ENCODE results near the gene SPCS2.
"Not testable (repeated sequence)": the region's sequence is repeated elsewhere in the genome, so short reads cannot be mapped to it uniquely, and the experiment has no call there.

The SPCS2 gene

DNA sequence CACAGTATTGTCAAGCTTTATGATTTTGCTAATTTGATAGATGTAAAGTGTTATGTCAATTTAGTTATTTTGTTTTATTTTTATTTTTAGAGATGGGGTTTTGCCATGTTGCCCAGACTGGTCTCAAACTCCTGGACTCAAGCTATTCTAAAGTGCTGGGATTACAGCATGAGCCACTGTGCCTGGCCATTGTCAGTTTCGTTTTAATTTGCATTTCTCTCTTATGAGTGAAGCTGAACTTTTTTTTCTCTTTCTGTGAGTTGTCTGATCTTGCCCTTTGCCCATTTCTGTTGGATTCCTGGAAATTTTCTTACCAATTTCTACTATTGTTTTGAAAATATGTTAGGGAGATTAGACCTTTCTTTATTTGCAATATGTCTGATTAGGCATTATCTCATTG lies 55.1 kb downstream of the SPCS2 start:
- DNase-seq, result no peak

DNA sequence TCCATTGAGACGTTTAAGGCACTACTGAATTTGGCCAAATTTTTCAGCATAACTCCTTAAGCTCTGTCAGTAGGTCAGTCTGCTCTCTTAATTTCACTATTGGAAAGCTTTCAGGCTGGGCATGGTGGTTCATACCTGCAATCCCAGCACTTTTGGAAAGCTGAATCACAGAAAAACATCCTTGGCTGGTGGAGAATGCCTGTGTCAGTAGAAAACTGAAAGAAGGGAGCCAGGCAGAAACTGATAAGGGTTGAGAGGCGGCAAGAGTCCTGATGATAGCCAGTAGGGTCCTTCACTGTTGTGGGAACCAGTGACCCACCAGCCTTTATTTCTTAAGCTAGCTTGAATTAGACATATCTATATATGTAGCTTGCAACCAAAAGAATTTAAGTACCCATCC lies 62.3 kb downstream of the SPCS2 start:
- no peak for DNase-seq

DNA sequence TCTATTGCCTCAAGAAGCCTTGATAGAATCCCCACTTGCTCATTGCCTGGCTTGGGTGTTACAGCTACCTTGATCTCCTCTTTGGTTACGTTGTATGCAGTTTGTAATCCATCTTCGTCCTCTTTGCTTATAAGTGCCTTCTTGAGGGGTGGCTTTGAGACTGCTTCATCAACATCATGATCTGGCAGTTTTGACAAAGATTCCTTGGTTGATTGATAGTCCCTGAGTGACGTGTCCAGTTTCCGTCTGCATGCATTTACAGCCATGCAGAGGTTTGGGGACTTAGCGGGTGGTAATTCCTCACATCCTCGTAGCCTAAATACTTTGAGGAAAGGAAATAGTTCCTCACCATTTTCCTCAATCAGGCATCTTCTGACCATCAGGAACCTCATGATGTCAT lies 62.8 kb downstream of the SPCS2 start:
- DNase-seq, result no peak

DNA sequence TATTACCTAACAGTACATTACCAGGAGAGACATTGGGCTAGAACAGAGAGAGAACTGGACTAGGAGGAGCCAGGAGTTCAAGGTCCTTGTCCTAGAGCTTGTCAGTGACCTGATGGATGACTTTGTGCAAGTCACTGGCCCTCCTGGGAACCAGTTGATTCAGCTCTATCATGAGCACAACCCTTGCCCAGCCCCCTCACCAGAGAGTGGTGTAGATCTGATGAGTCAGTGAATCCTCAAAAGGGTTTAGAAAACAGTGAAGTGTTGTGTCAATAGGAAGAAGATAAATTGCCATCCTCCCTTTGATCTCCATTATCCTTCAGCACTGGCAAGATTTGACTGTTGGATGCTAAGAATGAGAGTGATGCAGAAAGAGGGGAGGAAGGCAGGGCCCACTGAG lies 64.0 kb downstream of the SPCS2 start:
- no peak for DNase-seq

DNA sequence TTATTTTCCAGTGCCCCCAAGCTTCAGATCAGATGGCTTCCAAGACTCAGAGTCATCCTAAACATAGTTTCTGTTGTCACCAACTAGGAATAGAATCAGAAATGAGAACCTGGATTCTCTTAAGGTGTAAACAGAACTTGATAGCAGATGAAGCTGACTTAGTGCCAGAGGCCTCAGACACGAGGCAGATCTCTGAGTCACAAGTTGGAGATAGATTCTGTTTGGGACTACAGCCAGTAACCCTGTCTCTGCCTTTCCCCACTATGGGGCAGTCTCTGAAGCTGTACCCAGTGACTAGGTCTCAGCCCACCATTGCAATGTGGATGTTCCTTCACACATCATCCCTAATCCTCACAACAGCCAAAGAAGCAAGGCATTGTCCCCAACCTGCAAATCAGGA lies 65.1 kb downstream of the SPCS2 start:
- DNase-seq, result no peak

DNA sequence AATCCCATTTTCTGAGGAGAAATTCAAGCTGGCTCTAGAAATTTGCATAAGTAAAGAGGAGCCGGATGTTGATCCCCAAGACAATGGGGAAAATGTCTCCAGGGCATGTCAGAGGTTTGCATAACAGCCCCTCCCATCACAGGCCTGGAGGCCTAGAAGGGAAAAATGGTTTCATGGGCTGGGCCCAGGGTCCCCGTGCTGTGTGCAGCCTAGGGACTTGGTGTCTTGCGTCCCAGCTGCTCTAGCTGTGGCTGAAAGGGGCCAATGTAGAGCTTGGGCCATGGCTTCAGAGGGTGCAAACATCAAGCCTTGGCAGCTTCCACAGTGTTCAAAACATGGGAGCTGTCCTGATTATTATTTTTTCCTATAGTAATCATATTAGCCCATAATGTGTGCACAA lies 70.1 kb downstream of the SPCS2 start:
- not testable (repeated sequence) for DNase-seq

DNA sequence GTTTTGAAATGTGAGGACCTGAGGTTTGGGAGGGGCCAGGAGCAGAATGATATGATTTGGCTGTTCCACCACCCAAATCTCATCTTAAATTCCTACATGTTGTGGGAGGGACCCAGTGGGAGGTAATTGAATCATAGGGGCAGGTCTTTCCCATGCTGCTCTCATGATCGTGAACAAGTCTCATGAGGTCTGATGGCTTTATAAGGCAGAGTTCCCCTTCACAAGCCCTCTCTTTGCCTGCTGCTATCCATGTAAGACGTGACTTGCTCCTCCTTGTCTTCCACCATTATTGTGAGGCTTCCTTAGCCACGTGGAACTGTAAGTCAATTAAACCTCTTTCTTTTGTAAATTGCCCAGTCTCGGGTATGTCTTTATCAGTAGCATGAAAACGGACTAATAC lies 71.3 kb downstream of the SPCS2 start:
- not testable (repeated sequence) for DNase-seq

DNA sequence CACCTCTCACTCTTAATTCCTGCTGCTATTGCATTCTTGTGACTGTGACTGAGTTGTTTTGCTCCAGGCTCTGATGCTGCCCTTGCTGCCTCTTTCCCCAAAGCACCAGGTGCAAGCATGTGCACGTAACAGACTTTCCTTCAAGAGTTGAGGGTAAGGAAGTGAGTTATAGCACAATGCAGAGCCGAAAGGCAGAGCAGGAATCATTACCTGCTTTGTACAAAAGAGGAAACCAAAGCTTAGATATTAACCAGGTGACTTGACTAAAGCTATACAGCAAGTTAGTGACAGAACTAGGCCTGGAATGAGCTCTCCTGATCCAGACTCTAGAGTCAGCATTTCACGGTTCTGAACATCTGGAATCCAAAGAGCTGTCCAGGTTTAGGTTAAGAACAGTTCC lies 73.2 kb downstream of the SPCS2 start:
- DNase-seq, result no peak

DNA sequence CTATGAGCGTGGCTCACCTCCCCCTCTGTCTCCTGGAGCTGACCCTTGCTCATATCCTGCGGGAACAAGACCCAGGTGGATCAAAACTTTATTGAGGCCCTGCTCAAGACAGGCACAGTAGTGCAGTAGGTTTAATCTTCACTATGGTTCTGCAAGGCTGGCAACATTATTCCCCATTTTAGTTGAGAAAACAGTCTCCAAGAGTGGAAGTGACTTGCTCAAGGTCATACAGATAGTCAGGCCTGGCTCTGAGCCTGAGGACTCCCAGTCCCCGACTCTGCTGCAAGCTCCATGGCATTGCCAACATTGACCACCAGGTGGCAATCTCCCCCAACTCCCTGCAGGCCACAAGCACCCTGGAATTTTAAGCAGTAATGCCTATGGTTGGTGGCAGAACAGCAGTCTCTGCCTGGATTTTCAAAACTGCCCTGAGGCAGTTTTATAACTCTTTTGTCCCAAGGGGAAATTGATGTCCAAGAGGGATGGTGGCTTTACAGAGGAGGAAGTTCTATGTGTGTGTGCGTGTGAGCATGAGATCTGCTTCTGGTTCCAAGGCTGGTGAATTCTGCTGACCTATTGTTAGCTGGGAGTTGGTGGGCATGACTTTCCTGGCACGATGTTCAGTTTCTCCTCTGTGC lies 73.8 kb downstream of the SPCS2 start:
- DNase-seq, result peak; percentile 61 to 71

DNA sequence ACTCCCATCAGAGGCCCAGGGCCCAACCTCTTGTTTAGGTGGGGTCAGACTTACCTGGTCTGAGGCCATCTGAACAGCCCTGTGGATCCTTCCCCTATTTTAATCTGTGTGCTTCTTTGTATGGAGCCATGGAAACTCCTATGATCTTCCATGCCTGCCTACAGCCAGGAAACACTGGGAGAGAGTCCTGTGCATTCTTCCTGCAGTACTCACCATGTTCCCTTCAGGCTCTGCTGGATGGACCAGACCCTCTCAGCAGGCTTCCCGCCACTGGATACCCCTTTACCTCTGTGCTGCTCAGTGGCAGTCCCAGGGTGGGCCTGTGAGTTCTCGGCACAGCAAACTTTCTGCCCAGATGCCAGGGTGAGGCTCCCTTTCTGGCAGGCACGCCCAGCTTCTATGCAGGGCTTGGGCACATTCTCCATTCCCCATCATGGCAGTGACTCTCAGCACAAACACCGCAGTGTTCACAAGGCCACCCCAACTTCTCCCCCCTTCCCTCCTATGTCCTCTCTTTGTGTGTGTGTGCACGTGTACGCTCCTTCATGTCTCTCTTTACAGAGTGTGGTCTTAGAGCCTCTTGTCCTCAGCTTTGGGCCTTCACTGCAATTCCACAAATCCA lies 74.5 kb downstream of the SPCS2 start:
- no peak for DNase-seq

DNA sequence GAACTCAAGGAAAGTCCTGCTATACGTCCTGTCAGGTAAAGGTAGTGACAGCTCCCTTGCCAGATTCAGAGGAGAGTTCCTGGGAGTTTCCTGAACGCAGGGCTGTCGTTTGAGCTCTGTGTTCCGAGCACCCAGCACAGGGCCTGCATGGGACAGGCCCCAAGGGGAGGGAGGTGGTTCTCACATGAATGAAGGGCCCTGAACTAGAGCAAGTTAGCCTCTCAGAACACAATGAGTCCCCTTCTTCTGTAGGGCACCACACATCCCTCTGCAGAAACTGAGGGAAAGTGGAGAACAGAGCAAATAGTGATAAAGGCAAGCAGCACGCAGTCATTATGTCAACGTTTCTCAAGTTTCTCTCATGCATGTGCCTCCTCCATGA lies 75.0 kb downstream of the SPCS2 start:
- DNase-seq, result no peak

DNA sequence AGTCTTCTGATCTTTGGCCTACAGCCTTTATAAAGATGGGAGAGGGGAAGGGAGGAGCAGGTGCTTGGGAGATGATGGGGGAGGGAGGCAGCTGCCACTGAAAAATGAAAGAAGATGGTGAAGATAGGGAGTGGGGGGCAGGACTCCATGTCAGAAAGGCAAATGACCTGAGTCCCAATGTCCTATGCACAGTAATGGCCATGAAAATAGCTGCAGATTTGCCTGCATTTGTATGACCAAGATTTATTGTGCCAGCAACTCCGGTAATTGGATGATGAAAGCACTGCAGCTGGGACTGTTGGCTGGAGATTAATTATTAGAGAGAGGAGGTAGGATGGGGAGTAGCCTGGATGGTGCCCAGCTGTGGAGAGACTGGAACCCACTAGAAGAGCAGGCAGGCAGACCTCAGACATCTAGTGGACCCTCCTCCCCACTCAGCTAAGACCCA lies 75.7 kb downstream of the SPCS2 start:
- no peak for DNase-seq

DNA sequence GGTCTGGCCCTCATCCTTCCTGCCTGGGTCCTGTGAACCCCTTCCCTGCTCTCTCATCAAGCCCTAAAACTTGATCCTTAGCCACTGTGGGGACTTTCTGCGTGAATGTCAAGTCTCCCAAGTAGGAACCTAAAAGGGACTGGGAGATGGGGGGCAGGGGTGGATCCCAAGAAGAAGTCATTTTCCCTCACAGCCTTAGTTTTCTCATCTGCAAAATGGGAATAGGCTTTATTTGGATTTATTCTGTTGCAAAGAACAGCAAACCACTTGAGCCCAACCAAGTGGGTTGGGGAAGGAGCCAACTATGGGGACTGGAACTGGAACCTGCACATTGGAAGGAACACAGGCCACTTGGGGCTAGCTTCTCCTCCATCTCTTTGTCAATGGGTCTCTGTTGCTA lies 76.5 kb downstream of the SPCS2 start:
- DNase-seq, result no peak

DNA sequence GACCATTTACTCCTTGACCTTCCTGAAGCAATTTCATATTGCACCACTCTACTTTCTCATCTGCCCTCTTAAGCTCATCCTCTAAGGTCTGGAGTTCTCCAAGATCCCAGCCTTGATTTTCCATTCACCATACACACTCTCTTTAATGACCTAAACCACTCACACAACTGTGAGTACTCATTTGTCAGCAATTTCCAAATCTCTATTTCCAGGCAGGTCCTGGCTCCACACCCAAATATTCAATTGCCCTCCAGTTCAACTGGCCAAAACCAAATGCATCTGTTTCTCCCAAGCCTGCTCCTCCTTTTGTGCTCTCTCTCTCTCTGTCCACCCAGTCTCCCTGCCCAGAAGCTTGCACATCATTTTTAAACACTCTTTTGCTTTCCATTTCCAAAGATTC lies 79.3 kb downstream of the SPCS2 start:
- DNase-seq, result no peak

Measured in stimulated activated CD4-positive, alpha-beta T cell treated with anti-CD3 and anti-CD28 coated beads, Interleukin-4, amount 100 ng/mL, for 4 hours (primary cell).